Activated CD8-positive, alpha-beta T cell treated with anti-CD3 and anti-CD28 coated beads for 36 hours (primary cell): ENCODE data around the gene NUDT13. TPM values are rescaled to one million over a fixed set of nuclear protein-coding genes. Genes with fewer than 3 reads are reported as not detected.

Source experiments
- ATAC-seq: fragments of 200-7000 bp; cut with Tn5 transposase; one replicate; pipeline ENCODE4 v1.10.0; 2021; ENCODE audit warnings: mild to moderate bottlenecking, moderate library complexity
- CTCF ChIA-PET: fragments of 350-600 bp; sonication (Branson Sonifier 250); formaldehyde crosslinking; loops from one replicate; lab custom pipeline; 2021; ENCODE audit warnings: antibody characterized with exemption; lab: Charles Lee
- POLR2A ChIA-PET: fragments of 350-600 bp; sonication (Branson Sonifier 250); formaldehyde crosslinking; loops from one replicate; lab custom pipeline; 2021; ENCODE audit warnings: antibody characterized with exemption; lab: Charles Lee
- DNase-seq: peaks from one replicate; pipeline ENCODE4 v3.0.0-alpha.2; 2020
- H3K27ac Mint-ChIP-seq: one replicate; pipeline ENCODE4 v1.8.0; 2021; ENCODE audit warnings: mild to moderate bottlenecking, mixed read lengths
- H3K27me3 Mint-ChIP-seq: one replicate; pipeline ENCODE4 v1.8.0; 2021; ENCODE audit warnings: mixed read lengths
- H3K36me3 Mint-ChIP-seq: one replicate; pipeline ENCODE4 v1.8.0; 2021; ENCODE audit warnings: low read depth, mixed read lengths
- H3K4me1 Mint-ChIP-seq: one replicate; pipeline ENCODE4 v1.8.0; 2021; ENCODE audit warnings: low read depth, mixed read lengths
- H3K4me3 Mint-ChIP-seq: one replicate; pipeline ENCODE4 v1.8.0; 2021; ENCODE audit warnings: mild to moderate bottlenecking, moderate library complexity, mixed read lengths
- H3K9me3 Mint-ChIP-seq: one replicate; pipeline ENCODE4 v1.8.0; 2021; ENCODE audit warnings: mixed read lengths
- CTCF ChIP-seq: fragments of 200-600 bp; IDR thresholded peaks from one replicate; pipeline ENCODE4 v1.8.0; 2022; ENCODE audit warnings: antibody characterized with exemption, mild to moderate bottlenecking
- intact Hi-C: fragments of 100-400 bp; cut with micrococcal nuclease; formaldehyde crosslinking; loops from one replicate; pipeline ENCODE4 v1.10.0; 2022
- total RNA-seq, 2 experiments: library from RNA; stranded (reverse); gene quantifications; one replicate each; pipeline ENCODE4 v1.2.3, GENCODE V29; 2021

Gene NUDT13
- total RNA-seq, 2 experiments from 2014 or later, result 2.3 to 2.4 TPM

- Mint-ChIP-seq H3K27me3 (no peaks in the 10 kb centered on the region), H3K36me3 (peaks cover 16% of the 10 kb centered on the region), H3K4me3 (no peak overlapping the region), H3K27ac (no peak overlapping the region), H3K4me1 (peaks cover 18% of the 10 kb centered on the region), H3K9me3 (no peaks in the 10 kb centered on the region)
- TF ChIP-seq CTCF, result no peak
- ChIA-PET CTCF (interaction anchor here (1.5 kb wide), 1 partner anchor 22 kb away, joined by 5 read pairs; no protein-coding TSS in a partner anchor), POLR2A (no interaction called here)
- DNase-seq (no peak), ATAC-seq (no peak)
- intact Hi-C loops, result no loop called here
Measured at GRCh38 chr10:73083221-73083620, 27.0 kb upstream of the NUDT13 start.

- intact Hi-C loops, result no loop called here
- DNase-seq (no peak), ATAC-seq (no peak)
- H3K9me3 Mint-ChIP-seq, result no peaks in the 10 kb centered on the region
- ChIA-PET CTCF (interaction anchor here (1.5 kb wide), 1 partner anchor 23 kb away, joined by 5 read pairs; no protein-coding TSS in a partner anchor), POLR2A (interaction anchor here (0.7 kb wide), 1 partner anchor 326 kb away, joined by 3 read pairs; no protein-coding TSS in a partner anchor)
- no peak overlapping the region for H3K27ac Mint-ChIP-seq
- no peak for TF ChIP-seq CTCF
- H3K27me3 Mint-ChIP-seq, result no peaks in the 10 kb centered on the region
- H3K36me3 Mint-ChIP-seq, result peaks cover 18% of the 10 kb centered on the region
- peaks cover 25% of the 10 kb centered on the region for H3K4me1 Mint-ChIP-seq
- no peak overlapping the region for H3K4me3 Mint-ChIP-seq
Measured at GRCh38 chr10:73084209-73084608, 26.0 kb upstream of the NUDT13 start.

- Mint-ChIP-seq H3K9me3 (no peaks in the 10 kb centered on the region), H3K4me1 (peaks cover 25% of the 10 kb centered on the region), H3K27me3 (no peaks in the 10 kb centered on the region), H3K36me3 (peaks cover 17% of the 10 kb centered on the region), H3K4me3 (no peak overlapping the region), H3K27ac (no peak overlapping the region)
- no peak for DNase-seq
- POLR2A ChIA-PET, result no interaction called here
- TF ChIP-seq CTCF, result no peak
- ATAC-seq, result no peak
- intact Hi-C loops, result no loop called here
- CTCF ChIA-PET, result no interaction called here
Measured at GRCh38 chr10:73086816-73087215, 23.4 kb upstream of the NUDT13 start.

GRCh38 chr10:73088304-73088703, 22.0 kb upstream of the NUDT13 start:
- ATAC-seq, result no peak
- Mint-ChIP-seq H3K4me3 (no peak overlapping the region), H3K27ac (no peak overlapping the region), H3K4me1 (peaks cover 26% of the 10 kb centered on the region), H3K27me3 (no peaks in the 10 kb centered on the region), H3K9me3 (no peaks in the 10 kb centered on the region), H3K36me3 (peaks cover 22% of the 10 kb centered on the region)
- POLR2A ChIA-PET, result interaction anchor here (1.1 kb wide), 1 partner anchor 22 kb away, joined by 3 read pairs; the partner anchor contains the start of gene NUDT13
- CTCF ChIA-PET, result no interaction called here
- DNase-seq, result no peak
- intact Hi-C loops, result no loop called here
- TF ChIP-seq CTCF, result no peak

GRCh38 chr10:73092830-73093229, 17.4 kb upstream of the NUDT13 start:
- Mint-ChIP-seq H3K9me3 (no peaks in the 10 kb centered on the region), H3K27me3 (no peaks in the 10 kb centered on the region), H3K4me3 (no peak overlapping the region), H3K27ac (no peak overlapping the region), H3K36me3 (peaks cover 29% of the 10 kb centered on the region), H3K4me1 (peaks cover 39% of the 10 kb centered on the region)
- POLR2A ChIA-PET, result no interaction called here
- ATAC-seq (no peak), DNase-seq (no peak)
- CTCF ChIA-PET, result no interaction called here
- intact Hi-C loops, result no loop called here
- no peak for TF ChIP-seq CTCF
